Liver (tissue), 9 donors: ENCODE measurements around the gene CHRNG. TPM values are rescaled to one million over a fixed set of nuclear protein-coding genes. Genes with fewer than 3 reads are reported as not detected.

Experiments used
- DNase-seq: peaks from one replicate; pipeline ENCODE4 v3.0.0-alpha.2; 2017; ENCODE audit warnings: low spot score
- H3K27ac ChIP-seq, 2 donors: one replicate each; pipeline ENCODE4 v1.7.0; 2013; ENCODE audit warnings: inconsistent platforms in 2 of 2, low read length in 2 of 2, control low read depth in 1 of 2, low read depth in 1 of 2, mild to moderate bottlenecking in 1 of 2
- H3K27me3 ChIP-seq, 4 donors: one replicate each; pipeline versions ENCODE4 v1.6.1 to v1.7.0; 2013; ENCODE audit warnings: low read length in 3 of 4, inconsistent platforms in 1 of 4, mild to moderate bottlenecking in 1 of 4, moderate library complexity in 1 of 4; ENCODE audit not compliant: control insufficient read depth in 4 of 4, insufficient read depth in 4 of 4
- H3K36me3 ChIP-seq, 4 donors: one replicate each; pipeline versions ENCODE4 v1.6.1 to v1.7.0; 2013; ENCODE audit warnings: low read length in 3 of 4, mild to moderate bottlenecking in 3 of 4, low read depth in 1 of 4, moderate library complexity in 1 of 4; ENCODE audit not compliant: control insufficient read depth in 4 of 4, insufficient read depth in 3 of 4
- H3K4me1 ChIP-seq, 4 donors: one replicate each; pipeline versions ENCODE4 v1.6.1 to v1.7.0; 2013; ENCODE audit warnings: low read length in 3 of 4, mild to moderate bottlenecking in 3 of 4, moderate library complexity in 1 of 4; ENCODE audit not compliant: control insufficient read depth in 4 of 4, insufficient read depth in 4 of 4
- H3K4me3 ChIP-seq, 3 donors: one replicate each; pipeline versions ENCODE4 v1.6.1 to v1.7.0; 2013; ENCODE audit warnings: low read length in 3 of 3, control low read depth in 1 of 3, low read depth in 1 of 3, mild to moderate bottlenecking in 1 of 3
- H3K9ac ChIP-seq, 2 donors: one replicate each; pipeline ENCODE4 v1.7.0; 2013; ENCODE audit warnings: low read length in 2 of 2, mild to moderate bottlenecking in 2 of 2, moderate library complexity in 2 of 2, control low read depth in 1 of 2, low read depth in 1 of 2
- H3K9me3 ChIP-seq, 4 donors: one replicate each; pipeline versions ENCODE4 v1.6.1 to v1.7.0; 2013; ENCODE audit warnings: low read length in 3 of 4; ENCODE audit not compliant: control insufficient read depth in 4 of 4
- EGR1 ChIP-seq, 2 donors: IDR thresholded peaks; 2 replicates each; pipeline ENCODE4 v1.6.1; 2016 to 2018; ENCODE audit warnings: antibody characterized with exemption in 2 of 2, low read depth in 2 of 2
- FOXA1 ChIP-seq: IDR thresholded peaks from 2 replicates; pipeline ENCODE4 v1.6.1; 2016; ENCODE audit warnings: antibody characterized with exemption
- NR2F2 ChIP-seq: IDR thresholded peaks from 2 replicates; pipeline ENCODE4 v1.6.1; 2016; ENCODE audit warnings: antibody characterized with exemption
- RAD21 ChIP-seq, 2 donors: IDR thresholded peaks; 2 replicates each; pipeline ENCODE4 v1.6.1; 2016; ENCODE audit warnings: antibody characterized with exemption in 2 of 2, mild to moderate bottlenecking in 2 of 2
- RXRA ChIP-seq, 2 donors: IDR thresholded peaks; 2 replicates each; pipeline ENCODE4 v1.6.1; 2017 to 2018; ENCODE audit warnings: antibody characterized with exemption in 2 of 2, mild to moderate bottlenecking in 1 of 2
- SP1 ChIP-seq: IDR thresholded peaks from 2 replicates; pipeline ENCODE4 v1.6.1; 2018; ENCODE audit warnings: antibody characterized with exemption, mild to moderate bottlenecking
- YY1 ChIP-seq: IDR thresholded peaks from 2 replicates; pipeline ENCODE4 v1.6.1; 2016; ENCODE audit warnings: antibody characterized with exemption, mild to moderate bottlenecking
- WGBS: extraction: QIAGEN DNeasy Blood & Tissue Kit; methylation state at CpG from one replicate; pipeline ENCODE4 v1.1.7; 2013; 5-methylcytosine and 5-hydroxymethylcytosine counted together
- polyA plus RNA-seq, 2 donors: library from polyadenylated mRNA; stranded (reverse) in 1 of 2; unstranded in 1 of 2; fragments of 200-250 nt in 1 of 2; fragments of >200 nt in 1 of 2; fragmentation: Nextera tagmentation in 1 of 2; extraction: Ambion mirVana in 1 of 2; gene quantifications; one replicate each; pipeline versions ENCODE4 v1.2.1 to v1.2.3, GENCODE V29; 2013 to 2015
- total RNA-seq, 2 donors: library from RNA; depleted of rRNA; stranded (reverse); fragments of >200 nt; gene quantifications; one replicate each; pipeline ENCODE4 v1.2.3, GENCODE V29; 2014
- TF ChIP-seq, protein P1 (sequence below): IDR thresholded peaks from 2 replicates; pipeline ENCODE4 v1.6.1; 2016; ENCODE audit warnings: antibody characterized with exemption
- TF ChIP-seq, protein P2 (sequence below): IDR thresholded peaks from 2 replicates; pipeline ENCODE4 v1.6.1; 2016; ENCODE audit warnings: antibody characterized with exemption
- TF ChIP-seq, protein P3 (sequence below): IDR thresholded peaks from 2 replicates; pipeline ENCODE4 v1.6.1; 2016; ENCODE audit warnings: antibody characterized with exemption
- donor health status: healthy.
- donor health status: healthy.
- donor health status: healthy.
- donor health status: healthy.
- donor health status: healthy.

The CHRNG gene
- total and polyA plus RNA-seq, 4 donors, result not detected

DNA sequence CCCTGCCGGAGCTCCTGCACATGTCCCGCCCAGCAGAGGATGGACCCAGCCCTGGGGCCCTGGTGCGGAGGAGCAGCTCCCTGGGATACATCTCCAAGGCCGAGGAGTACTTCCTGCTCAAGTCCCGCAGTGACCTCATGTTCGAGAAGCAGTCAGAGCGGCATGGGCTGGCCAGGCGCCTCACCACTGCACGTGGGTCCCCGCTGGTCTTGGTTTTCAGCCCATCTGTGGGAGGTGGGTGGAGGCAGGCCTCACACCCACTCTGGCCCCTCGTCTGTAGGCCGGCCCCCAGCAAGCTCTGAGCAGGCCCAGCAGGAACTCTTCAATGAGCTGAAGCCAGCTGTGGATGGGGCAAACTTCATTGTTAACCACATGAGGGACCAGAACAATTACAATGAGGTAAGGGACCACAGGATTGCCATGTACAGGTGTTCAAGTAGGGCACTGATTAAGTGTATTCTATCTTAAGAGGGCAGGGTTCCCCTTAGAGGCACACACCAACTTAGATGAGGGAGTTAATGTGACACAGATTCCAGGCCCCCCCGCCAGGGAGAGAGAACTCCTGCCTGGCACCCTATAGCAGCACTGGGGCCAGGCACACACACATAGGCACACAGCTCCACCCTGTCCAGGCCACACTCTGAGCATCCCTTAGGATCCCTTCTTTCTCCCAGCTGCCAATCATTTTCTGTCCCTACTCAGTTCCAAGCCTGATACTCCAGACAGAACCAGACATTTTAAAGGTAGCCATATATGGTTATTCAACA is 5.4 kb upstream of the CHRNG start:
- DNase-seq, result no peak
- Histone ChIP-seq H3K4me1 (no peaks in the 10 kb centered on the region), H3K9me3 (peaks cover 0 to 3% (median under 1%) of the 10 kb centered on the region in 4 donors), H3K4me3 (no peak overlapping the region), H3K27ac (no peak overlapping the region), H3K9ac (no peak overlapping the region), H3K27me3 (no peaks in the 10 kb centered on the region), H3K36me3 (no peaks in the 10 kb centered on the region)
- no peak for TF ChIP-seq RXRA (IDR thresholded peaks at IDR 0.05)
- TF ChIP-seq, protein P1, sequence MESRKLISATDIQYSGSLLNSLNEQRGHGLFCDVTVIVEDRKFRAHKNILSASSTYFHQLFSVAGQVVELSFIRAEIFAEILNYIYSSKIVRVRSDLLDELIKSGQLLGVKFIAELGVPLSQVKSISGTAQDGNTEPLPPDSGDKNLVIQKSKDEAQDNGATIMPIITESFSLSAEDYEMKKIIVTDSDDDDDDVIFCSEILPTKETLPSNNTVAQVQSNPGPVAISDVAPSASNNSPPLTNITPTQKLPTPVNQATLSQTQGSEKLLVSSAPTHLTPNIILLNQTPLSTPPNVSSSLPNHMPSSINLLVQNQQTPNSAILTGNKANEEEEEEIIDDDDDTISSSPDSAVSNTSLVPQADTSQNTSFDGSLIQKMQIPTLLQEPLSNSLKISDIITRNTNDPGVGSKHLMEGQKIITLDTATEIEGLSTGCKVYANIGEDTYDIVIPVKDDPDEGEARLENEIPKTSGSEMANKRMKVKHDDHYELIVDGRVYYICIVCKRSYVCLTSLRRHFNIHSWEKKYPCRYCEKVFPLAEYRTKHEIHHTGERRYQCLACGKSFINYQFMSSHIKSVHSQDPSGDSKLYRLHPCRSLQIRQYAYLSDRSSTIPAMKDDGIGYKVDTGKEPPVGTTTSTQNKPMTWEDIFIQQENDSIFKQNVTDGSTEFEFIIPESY, result no peak
- TF ChIP-seq, protein P2, sequence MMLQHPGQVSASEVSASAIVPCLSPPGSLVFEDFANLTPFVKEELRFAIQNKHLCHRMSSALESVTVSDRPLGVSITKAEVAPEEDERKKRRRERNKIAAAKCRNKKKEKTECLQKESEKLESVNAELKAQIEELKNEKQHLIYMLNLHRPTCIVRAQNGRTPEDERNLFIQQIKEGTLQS, result no peak
- TF ChIP-seq NR2F2, result no peak
- TF ChIP-seq FOXA1, result no peak
- no peak for TF ChIP-seq RAD21 (IDR thresholded peaks at IDR 0.05)
- no peak for TF ChIP-seq SP1
- no peak for TF ChIP-seq YY1
- 84% methylated on average over 13 of the region's 13 CpGs for WGBS

DNA sequence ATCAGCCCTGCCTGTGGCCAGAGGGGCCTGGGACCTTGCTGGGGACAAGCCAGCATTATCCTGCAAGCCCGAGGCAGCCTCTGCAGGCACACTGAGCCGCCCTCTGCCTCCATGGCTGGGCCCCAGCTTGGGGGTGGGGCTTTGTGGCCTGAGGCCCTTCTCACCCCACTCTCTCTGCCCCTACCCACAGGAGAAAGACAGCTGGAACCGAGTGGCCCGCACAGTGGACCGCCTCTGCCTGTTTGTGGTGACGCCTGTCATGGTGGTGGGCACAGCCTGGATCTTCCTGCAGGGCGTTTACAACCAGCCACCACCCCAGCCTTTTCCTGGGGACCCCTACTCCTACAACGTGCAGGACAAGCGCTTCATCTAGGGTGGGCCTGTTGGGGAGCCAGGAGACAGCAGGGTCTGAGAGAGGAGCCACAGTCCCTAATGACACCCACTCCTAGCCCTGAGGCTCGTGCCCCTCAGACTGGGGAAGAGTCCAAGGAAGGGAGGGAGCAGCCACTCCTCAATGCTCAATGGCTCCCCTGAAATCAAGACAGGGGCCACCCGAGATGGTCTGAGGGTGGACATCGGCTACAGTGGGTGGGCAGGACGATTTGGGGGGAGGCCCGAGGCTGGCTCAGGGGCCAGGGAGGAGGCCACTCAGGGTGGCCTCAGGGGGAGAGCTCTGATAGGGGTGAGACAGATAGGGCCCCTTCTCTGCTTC is 4.4 kb upstream of the CHRNG start:
- no peaks in the 10 kb centered on the region for H3K27me3 ChIP-seq
- no peak for DNase-seq
- TF ChIP-seq, protein P2, result no peak
- TF ChIP-seq EGR1 (IDR thresholded peaks at IDR 0.05; ENCODE audit: low read depth in 2 of 2) (no peak), YY1 (no peak)

DNA sequence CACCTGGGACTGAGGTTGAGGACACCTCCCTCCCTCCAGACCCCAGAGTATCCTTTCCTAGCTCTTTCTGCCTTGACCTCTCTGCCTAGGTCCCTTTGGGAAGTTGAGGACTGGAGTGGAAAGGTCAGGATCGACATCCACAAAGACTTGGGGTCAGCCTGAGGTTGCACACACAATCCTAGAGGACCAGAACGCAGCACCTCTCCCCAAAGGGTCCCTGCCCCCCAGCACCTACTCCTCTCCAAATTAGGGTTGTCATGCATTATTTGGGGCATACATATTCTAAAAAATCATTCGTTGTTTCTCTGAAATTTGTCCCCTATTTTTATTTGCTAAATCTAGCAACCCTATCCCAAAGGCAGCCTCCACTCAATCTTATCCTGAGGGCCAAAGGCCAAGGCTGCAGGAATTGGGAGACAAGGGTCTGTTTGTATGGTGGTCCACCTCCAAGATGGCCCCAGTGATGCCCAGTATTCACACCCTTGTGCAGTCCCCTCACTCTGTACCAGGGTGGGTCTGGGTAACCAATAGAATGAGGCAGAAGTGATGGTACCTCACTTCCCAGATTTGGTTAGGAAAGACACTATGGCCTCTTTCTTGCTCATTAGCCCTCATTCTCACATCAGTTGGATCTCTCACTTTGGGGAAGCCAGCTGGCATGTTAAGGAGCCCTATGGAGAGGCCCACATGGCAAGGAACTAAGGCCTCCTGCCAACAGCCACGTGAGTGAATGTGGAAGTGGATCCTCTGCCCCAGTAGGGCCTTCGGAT is 3.5 kb upstream of the CHRNG start:
- 89% methylated on average over 5 of the region's 5 CpGs for WGBS
- no peak for DNase-seq
- no peaks in the 10 kb centered on the region for H3K4me1 ChIP-seq
- H3K27me3 ChIP-seq, result no peaks in the 10 kb centered on the region
- TF ChIP-seq, protein P3, sequence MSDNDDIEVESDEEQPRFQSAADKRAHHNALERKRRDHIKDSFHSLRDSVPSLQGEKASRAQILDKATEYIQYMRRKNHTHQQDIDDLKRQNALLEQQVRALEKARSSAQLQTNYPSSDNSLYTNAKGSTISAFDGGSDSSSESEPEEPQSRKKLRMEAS, result no peak
- TF ChIP-seq RXRA (IDR thresholded peaks at IDR 0.05), result no peak
- no peak overlapping the region for H3K9ac ChIP-seq
- H3K36me3 ChIP-seq, result no peaks in the 10 kb centered on the region
- H3K9me3 ChIP-seq, result peaks cover 0 to 3% (median under 1%) of the 10 kb centered on the region in 4 donors
- no peak overlapping the region for H3K4me3 ChIP-seq
- no peak overlapping the region for H3K27ac ChIP-seq

More for the DNA sequence above, 4.4 kb upstream of the CHRNG start:
- Histone ChIP-seq H3K9me3 (peaks cover 0 to 3% (median under 1%) of the 10 kb centered on the region in 4 donors), H3K4me3 (no peak overlapping the region), H3K9ac (no peak overlapping the region), H3K27ac (no peak overlapping the region), H3K36me3 (no peaks in the 10 kb centered on the region), H3K4me1 (no peaks in the 10 kb centered on the region)
- WGBS, result 86% methylated on average over 14 of the region's 14 CpGs
